ENCODE results near the gene PRMT2.

The PRMT2 gene

GRCh38 chr21:46635324-46636180, at the start of gene PRMT2:
TSS of gene PRMT2 (plus strand) at chr21:46635674. CDS start at chr21:46636952, 1,278 bp downstream.
- ChIA-PET POLR2A (interaction anchor here (0.8 to 1.4 kb wide), 4 partner anchors 9 to 27 kb away, joined by 3 to 6 read pairs (median 4); no protein-coding TSS in a partner anchor), CTCF (interaction anchor here (0.8 to 2.1 kb wide), 8 partner anchors 8 to 134 kb away, joined by 3 to 9 read pairs (median 4); no protein-coding TSS in a partner anchor)

GRCh38 chr21:46594276-46594675, 41.2 kb upstream of the PRMT2 start:
- DNase-seq (ENCODE audit: low read depth, low spot score) = no peak
- ChIA-PET POLR2A (no interaction called here), CTCF (interaction anchor here (1.0 to 1.5 kb wide), 2 partner anchors 12 to 15 kb away, joined by 3 to 4 read pairs; no protein-coding TSS in a partner anchor)
- no peak overlapping the region for H3K4me3 ChIP-seq (ENCODE audit: low read depth, low read length)
- TF ChIP-seq CTCF (IDR thresholded peaks at IDR 0.05; ENCODE audit: insufficient read depth, low read length, missing control alignments) = no peak

More at GRCh38 chr21:46635324-46636180, at the start of gene PRMT2:
- no peak for TF ChIP-seq CTCF (IDR thresholded peaks at IDR 0.05; ENCODE audit: insufficient read depth, low read length, missing control alignments)
- DNase-seq (ENCODE audit: low read depth, low spot score) = peak; percentile 63
- peak within 1 kb of the TSS; percentile 100 for H3K4me3 ChIP-seq (ENCODE audit: low read depth, low read length)

GRCh38 chr21:46596201-46596600, 39.3 kb upstream of the PRMT2 start:
- ChIA-PET POLR2A (no interaction called here), CTCF (no interaction called here)
- no peak overlapping the region for H3K4me3 ChIP-seq (ENCODE audit: low read depth, low read length)
- DNase-seq (ENCODE audit: low read depth, low spot score) = no peak
- TF ChIP-seq CTCF (IDR thresholded peaks at IDR 0.05; ENCODE audit: insufficient read depth, low read length, missing control alignments) = no peak

GRCh38 chr21:46597031-46597430, 38.4 kb upstream of the PRMT2 start:
- ChIA-PET CTCF (no interaction called here), POLR2A (no interaction called here)
- no peak for TF ChIP-seq CTCF (IDR thresholded peaks at IDR 0.05; ENCODE audit: insufficient read depth, low read length, missing control alignments)
- no peak overlapping the region for H3K4me3 ChIP-seq (ENCODE audit: low read depth, low read length)
- DNase-seq (ENCODE audit: low read depth, low spot score) = no peak

- POLR2A ChIA-PET = no interaction called here
- DNase-seq (ENCODE audit: low read depth, low spot score) = no peak
- no peak for TF ChIP-seq CTCF (IDR thresholded peaks at IDR 0.05; ENCODE audit: insufficient read depth, low read length, missing control alignments)
- CTCF ChIA-PET = no interaction called here
- H3K4me3 ChIP-seq (ENCODE audit: low read depth, low read length) = no peak overlapping the region
Measured at GRCh38 chr21:46597896-46598343, 37.6 kb upstream of the PRMT2 start.
